T1000 (cell line): ENCODE results near the gene CRYAA.

Experiments used
- DNase-seq: peaks from one replicate; lab custom pipeline; 2025; ENCODE audit warnings: mixed read lengths; lab: John Stamatoyannopoulos, UW

CRYAA gene

DNA sequence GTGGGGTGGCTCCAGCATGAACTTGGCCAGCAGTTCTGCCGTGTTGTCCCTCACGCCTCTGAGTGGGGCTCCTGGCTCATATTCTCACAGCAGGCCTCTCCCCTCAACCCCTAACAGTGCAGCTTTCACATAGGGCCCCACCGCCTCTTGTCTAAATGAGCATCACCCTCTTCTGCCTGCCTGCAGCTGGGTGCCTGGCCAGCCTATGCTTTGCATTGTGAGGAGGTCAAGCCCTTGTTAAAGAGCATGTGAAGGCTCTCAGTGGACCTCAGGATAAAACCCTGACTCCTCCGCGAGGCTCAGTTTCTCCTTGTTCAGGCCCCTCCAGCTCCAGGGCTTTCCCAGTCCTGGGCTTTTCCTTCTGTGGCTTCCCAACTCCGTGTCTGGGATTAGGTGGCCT, 34.8 kb downstream of the CRYAA start:
- DNase-seq, result no peak

DNA sequence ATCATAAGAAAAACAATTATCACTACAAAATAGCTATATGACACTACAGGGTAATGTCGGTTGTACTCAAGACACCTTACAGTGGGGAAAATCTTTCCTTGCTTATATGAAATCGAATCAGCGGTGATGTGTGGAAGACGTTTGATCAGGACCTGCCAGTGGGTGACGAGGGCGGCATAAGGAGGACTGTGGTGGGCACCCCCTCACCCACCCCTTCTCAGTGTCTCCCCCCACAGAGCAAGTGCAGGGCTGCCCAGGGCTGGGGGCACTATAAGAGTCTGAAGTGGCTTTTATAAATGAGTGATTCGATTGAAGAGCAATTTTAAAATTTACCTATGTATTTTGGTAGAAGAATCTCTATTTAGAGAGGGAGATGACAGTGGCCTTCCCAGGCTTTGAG, 35.8 kb downstream of the CRYAA start:
- DNase-seq, result no peak

DNA sequence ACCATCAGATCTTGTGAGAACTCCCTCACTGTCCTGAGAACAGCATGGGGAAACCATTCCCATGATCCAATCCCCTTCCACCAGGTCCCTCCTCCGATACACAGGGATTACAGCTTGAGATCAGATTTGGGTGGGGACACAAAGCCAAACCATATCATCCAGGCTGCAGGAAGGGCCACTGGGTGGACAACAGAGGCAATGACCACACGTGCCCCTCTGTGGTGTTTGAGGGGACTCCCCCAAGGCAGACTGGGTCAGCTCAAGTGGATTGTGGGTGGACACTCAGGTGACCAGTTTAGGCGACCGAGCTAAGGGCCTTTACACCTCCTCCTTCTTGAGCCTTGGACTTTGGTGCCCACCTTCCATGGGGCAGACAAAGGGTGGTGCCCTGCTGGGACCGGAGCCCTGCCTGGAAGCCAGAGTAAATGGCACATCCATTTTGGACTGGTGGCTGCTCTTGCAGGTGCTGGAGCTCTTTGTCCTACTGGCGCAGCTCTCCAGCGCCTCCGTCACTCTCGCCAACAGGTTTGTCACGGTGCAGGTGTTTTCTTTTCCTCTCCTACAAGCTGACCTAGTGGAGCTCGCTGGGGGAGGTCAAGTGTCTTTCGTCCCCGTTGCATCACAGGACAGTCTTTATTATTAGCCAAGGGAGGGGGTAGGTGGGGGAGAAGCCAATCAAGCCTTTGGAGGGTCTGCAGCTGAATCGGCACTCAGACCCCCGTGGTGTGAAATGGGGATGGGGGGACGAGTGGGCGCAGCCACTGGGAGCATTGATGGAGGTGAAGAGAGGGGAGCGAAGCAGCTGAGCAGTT, 37.6 kb downstream of the CRYAA start:
- DNase-seq, result no peak

DNA sequence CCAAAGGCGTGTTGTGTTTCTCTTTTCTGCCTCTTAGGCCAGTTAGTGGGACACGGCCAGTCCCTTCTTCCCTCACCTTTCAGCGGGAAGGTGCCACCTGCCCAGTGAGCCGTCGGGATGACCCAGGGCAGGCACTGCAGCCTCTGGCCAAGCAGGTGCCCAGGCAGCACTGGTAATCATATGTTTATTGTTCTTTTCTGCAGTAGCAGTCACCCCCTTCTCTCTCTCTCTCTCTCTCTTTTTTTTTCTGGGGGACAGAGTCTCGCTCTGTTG, 38.2 kb downstream of the CRYAA start:
- DNase-seq, result no peak

DNA sequence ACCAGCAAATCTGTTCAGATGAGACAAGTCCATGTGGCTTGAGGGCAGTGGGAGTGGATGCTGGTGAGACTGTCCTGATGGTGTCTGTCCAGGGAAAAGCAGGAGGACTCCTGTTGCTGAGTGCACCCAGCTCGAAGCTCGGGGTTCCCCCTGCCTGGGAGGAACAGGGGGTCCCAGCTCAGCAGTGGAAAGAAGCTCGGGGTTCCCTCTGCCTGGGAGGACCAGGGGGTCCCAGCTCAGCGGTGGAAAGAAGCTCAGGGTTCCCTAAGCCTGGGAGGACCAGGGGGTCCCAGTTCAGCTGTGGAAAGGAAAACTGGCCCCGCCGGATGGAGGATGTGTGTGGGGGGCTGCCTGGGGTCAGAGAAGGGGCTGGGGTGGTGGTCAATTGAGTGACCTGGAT, 39.1 kb downstream of the CRYAA start:
- no peak for DNase-seq

DNA sequence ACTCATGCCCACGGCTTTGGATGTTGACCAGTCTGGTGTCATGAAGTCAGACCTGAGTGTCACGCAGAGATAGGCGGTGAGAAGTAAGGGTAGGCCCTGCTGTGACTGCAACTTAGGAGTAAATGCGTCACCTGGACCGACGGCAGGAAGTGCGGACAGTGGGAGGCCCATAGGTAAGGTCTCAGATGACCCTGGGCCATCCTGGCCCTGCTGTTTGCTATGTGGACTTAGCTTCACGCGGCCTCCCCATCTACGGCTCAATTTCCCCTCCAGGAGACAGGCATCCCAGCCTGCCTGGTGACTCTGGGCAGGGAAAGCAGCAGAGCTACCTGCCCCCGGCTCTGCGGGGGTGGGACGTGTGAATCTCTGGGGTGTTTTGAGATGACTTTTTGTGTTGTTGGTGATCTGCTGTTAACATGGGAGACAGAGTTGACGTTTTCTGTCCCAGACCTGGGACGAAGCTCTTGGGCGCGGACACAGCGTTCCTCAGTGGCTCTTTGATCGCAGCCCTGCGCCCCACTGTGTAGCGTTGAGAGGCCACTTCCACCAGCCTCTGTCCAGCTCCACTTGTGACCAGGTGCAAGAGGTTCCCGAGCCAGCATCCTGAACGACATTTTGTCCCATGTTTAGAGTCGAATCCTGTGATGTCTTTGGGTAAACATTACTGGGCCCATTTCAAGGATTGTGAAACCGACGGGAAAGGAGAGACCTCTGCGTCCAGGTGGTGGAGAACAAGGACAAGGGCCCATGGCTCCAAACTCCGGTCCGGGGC, 39.9 kb downstream of the CRYAA start:
- DNase-seq, result no peak

DNA sequence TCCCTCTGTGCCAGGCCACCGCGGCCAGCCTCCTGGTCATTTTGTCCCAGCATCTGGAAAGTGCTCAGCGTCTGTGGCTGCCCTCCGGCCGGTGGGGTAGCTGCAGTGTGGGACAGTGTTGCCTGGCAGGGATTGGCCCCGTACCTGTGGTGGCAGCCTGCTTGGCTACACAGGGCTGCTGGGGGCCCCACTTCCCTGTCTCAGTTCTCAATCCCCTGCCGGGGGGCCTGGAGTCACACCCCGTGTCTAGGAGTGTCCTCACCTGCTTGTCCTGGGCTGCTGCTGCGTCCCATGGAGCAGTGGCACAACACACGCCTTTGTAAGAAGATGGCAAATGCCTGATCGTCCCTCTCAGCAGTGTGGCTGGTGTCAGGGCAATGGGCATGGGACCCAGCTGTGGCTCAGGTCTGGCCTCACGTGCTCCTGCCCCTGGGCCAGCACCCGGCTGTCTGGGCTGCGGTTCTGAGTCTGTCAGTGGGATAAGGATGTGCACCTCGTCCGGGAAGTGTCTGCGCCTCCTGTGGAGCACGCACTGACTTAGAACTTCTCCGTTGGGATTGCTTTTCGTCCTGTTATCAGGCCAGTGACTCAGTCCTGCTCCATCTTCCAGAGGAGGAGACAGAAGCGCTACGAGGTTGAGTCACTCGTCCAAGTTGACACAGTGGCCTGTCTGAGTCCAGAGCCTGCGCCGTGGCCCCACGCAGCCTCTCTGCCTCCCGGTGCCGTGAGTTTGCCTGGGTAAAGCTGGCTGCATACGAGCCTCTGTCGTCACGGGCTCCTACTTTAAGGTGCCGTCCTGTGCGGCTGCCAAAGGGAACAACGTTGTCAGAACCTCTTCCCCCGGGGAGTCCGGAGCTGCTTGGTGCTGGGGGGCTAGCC, 41.0 kb downstream of the CRYAA start:
- peak; percentile 71 for DNase-seq

DNA sequence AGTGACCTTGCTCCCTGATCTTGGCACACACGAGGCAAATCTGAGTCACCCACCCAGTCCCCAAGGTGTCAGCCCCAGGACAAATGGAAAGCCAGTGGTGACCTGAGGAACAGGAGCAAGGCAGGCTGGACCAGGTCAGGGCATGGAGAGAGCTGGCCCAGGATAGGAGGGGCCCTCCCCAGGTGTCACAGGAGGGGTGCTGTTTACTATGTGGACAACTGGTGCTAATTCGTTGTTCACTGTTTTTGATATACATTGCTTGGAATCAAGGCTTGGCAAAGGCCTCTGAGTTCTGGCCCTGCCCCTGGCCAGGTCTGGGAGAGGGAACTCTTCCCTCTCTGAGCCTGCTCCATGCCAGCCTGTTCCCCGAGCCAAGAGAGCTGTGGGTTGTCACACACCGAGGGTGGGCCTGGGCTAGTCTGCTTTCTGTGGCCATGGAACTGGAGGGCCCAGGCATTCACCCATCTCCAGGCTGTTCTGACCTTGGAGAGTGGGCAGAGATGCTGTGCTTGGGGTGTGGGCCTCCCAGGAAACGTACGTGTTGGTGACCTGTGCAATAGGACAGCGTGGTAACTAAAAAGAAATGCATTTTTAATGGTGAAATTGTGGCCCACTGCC, 41.8 kb downstream of the CRYAA start:
- DNase-seq, result no peak

DNA sequence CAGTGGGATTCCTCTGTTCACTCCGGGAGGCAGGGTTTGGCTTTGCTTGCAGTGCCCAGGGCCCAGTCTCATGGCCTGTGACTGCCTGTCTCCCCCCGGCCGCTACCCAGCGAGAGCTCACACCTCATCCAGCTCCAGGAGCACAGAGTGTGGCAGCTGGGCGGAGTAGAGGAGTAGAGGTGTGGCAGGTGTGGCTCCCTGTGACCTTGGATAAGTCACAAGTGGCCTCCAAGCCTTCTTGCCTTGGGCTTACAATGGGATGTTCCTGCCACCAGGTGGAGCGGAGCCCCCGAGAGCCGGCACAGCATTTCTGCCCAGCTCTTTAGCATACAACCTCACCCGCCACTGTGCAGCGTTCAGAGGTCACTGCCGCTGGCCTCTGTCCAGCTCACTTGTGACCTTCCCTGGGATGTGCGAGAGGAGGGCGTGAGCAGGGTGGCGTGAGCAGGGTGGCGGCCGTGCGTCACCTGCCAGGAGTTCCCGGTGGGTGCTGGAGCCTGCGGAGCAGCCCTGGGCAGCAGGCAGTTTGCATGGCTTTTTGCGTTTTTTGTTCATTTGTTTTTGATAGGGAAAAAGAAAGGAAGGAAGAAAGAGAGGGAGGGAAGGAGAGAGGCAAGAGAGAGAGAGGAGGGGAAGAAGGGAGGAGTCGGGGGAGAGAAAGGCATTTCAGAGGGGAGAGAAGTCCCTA, 42.4 kb downstream of the CRYAA start:
- DNase-seq, result no peak

DNA sequence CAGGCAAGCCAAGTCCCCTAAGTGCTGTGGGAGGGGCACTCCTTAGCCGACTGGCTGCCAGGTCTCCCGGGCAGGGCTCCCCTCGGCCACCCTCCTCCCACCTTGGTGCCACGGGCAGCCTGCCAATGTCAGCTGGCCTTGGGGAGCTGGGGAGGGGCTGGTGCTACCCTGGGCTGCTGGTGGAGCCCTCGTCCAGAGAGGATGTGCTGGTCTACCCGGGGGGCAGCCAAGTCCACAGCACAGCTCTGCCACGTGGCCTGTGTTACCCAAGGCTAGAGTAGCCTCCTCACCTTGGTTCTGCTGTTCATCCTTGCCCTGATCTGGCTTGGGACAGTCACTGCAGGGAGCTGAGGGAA, 42.9 kb downstream of the CRYAA start:
- DNase-seq, result no peak
